Sciatic nerve (tissue), 2 donors: ENCODE data around the gene SEMA4B. TPM values are rescaled to one million over a fixed set of nuclear protein-coding genes. Genes with fewer than 3 reads are reported as not detected.
"Not testable (repeated sequence)": the region's sequence is repeated elsewhere in the genome, so short reads cannot be mapped to it uniquely, and the experiment has no call there.

ENCODE experiments used
- ATAC-seq: fragments of 200-7000 bp; cut with Tn5 transposase; one replicate; pipeline ENCODE4 v1.9.1; 2020; ENCODE audit warnings: mild to moderate bottlenecking, moderate library complexity
- DNase-seq: peaks from one replicate; pipeline ENCODE4 v3.0.0-alpha.2; 2020; ENCODE audit warnings: low spot score
- intact Hi-C: fragments of 100-400 bp; cut with DNase I; formaldehyde crosslinking; loops from one replicate; pipeline ENCODE4 v1.14.2; 2022
- total RNA-seq: library from RNA; stranded (reverse); fragmentation: NEBNext Ultra II Directional; extraction: Animal tissue kit (Norgen Biotek cat#: 25700); gene quantifications from one replicate; pipeline ENCODE4 v1.2.1, GENCODE V29; 2021
- donor health status: DM: no; HTN: no; CAD: no.
- donor health status: DM: no; HTN: no; CAD: no.

SEMA4B gene
- total RNA-seq = 55.9 TPM

GRCh38 chr15:90201130-90201943, at the start of gene SEMA4B:
SEMA4B (plus strand) TSS chr15:90201330; CDS start chr15:90201579, 249 bp downstream.
- ATAC-seq (peak; percentile 76), DNase-seq (peak; percentile 84)
- intact Hi-C loops = no loop called here

GRCh38 chr15:90151989-90152645, 49.0 kb upstream of the SEMA4B start:
- DNase-seq = no peak
- no peak for ATAC-seq
- intact Hi-C loops = no loop called here

GRCh38 chr15:90153658-90154057, 47.5 kb upstream of the SEMA4B start:
- DNase-seq (no peak), ATAC-seq (no peak)
- intact Hi-C loops = no loop called here

GRCh38 chr15:90154246-90154645, 46.9 kb upstream of the SEMA4B start:
- no peak for ATAC-seq
- DNase-seq = no peak
- intact Hi-C loops = no loop called here

GRCh38 chr15:90154861-90155626, 46.1 kb upstream of the SEMA4B start:
- ATAC-seq (no peak), DNase-seq (no peak)
- intact Hi-C loops = no loop called here

- DNase-seq (no peak), ATAC-seq (no peak)
- intact Hi-C loops = no loop called here
These were observed 41.9 kb upstream of the SEMA4B start for GRCh38 chr15:90159213-90159612.

GRCh38 chr15:90160781-90161727, 40.1 kb upstream of the SEMA4B start:
- ATAC-seq (no peak), DNase-seq (no peak)
- intact Hi-C loops = no loop called here

- ATAC-seq (no peak), DNase-seq (no peak)
- intact Hi-C loops = no loop called here
These were observed 39.2 kb upstream of the SEMA4B start for GRCh38 chr15:90161950-90162361.

- ATAC-seq (no peak), DNase-seq (no peak)
- intact Hi-C loops = no loop called here
These were observed 38.2 kb upstream of the SEMA4B start for GRCh38 chr15:90162956-90163355.

- DNase-seq, intact Hi-C loops, ATAC-seq: not testable (repeated sequence)
These were observed 36.9 kb upstream of the SEMA4B start for GRCh38 chr15:90164239-90164638.

- no peak for DNase-seq
- intact Hi-C loops = no loop called here
- ATAC-seq = no peak
These were observed 36.0 kb upstream of the SEMA4B start for GRCh38 chr15:90165157-90165556.

- intact Hi-C loops = no loop called here
- peak; percentile 29 for ATAC-seq
- peak; percentile 71 for DNase-seq
These were observed 35.3 kb upstream of the SEMA4B start for GRCh38 chr15:90165659-90166489.

- DNase-seq = no peak
- no peak for ATAC-seq
- intact Hi-C loops = no loop called here
These were observed 34.0 kb upstream of the SEMA4B start for GRCh38 chr15:90167121-90167520.

GRCh38 chr15:90171623-90172022, 29.5 kb upstream of the SEMA4B start:
- DNase-seq = no peak
- no peak for ATAC-seq
- intact Hi-C loops = no loop called here

GRCh38 chr15:90173372-90173771, 27.8 kb upstream of the SEMA4B start:
- intact Hi-C loops = no loop called here

GRCh38 chr15:90174140-90174875, 26.8 kb upstream of the SEMA4B start:
- peak; percentile 89 for ATAC-seq
- DNase-seq = peak; percentile 91
- intact Hi-C loops = no loop called here

More at GRCh38 chr15:90173372-90173771, 27.8 kb upstream of the SEMA4B start:
- DNase-seq (no peak), ATAC-seq (no peak)

- no peak for DNase-seq
- ATAC-seq = no peak
- intact Hi-C loops = no loop called here
These were observed 24.1 kb upstream of the SEMA4B start for GRCh38 chr15:90177012-90177411.
